Endothelial cell of umbilical vein (primary cell): Measurements from ENCODE around the gene PTTG1IP. TPM values are rescaled to one million over a fixed set of nuclear protein-coding genes. Genes with fewer than 3 reads are reported as not detected.

Experiments used
- BruUV-seq: library from RNA; stranded (reverse); fragments of 400-500 nt; replicated peaks from 2 replicates; lab custom pipeline; 2021; lab: Mats Ljungman, UMichigan
- CTCF ChIA-PET: fragments of 300-600, 350-600 bp; sonication (Branson Sonifier 250); formaldehyde crosslinking; loops from one replicate; lab custom pipeline; 2021; ENCODE audit warnings: antibody characterized with exemption, inconsistent platforms; lab: Charles Lee
- POLR2A ChIA-PET: fragments of 300-600, 350-600 bp; sonication (Branson Sonifier 250); formaldehyde crosslinking; loops from one replicate; lab custom pipeline; 2021; ENCODE audit warnings: antibody characterized with exemption, inconsistent platforms; lab: Charles Lee
- DNase-seq: peaks from one replicate; pipeline ENCODE4 v3.0.0-alpha.2; 2011; ENCODE audit warnings: low read depth, low spot score
- FAIRE-seq: peaks from 2 replicates; lab custom pipeline; 2011; peaks lifted over from hg19 to GRCh38; lab: Jason Lieb, UNC
- H2AFZ ChIP-seq: 2 replicates; pipeline ENCODE4 v1.6.0; 2012; ENCODE audit warnings: low read depth, low read length, control low read depth, inconsistent platforms
- H3K27ac ChIP-seq: 2 replicates; pipeline ENCODE4 v1.5.1; 2011; ENCODE audit warnings: low read depth, mild to moderate bottlenecking, control low read depth, low read length, moderate library complexity; ENCODE audit not compliant: insufficient read depth
- H3K27me3 ChIP-seq, 2 experiments: 2 replicates each; pipeline versions ENCODE4 v1.6.0 to v1.6.1; 2011; ENCODE audit warnings: low read length in 2 of 2, mixed read lengths in 1 of 2; ENCODE audit not compliant: control insufficient read depth in 2 of 2, insufficient read depth in 2 of 2
- H3K36me3 ChIP-seq, 2 experiments: 2 replicates in 1 of 2; 3 replicates in 1 of 2; pipeline ENCODE4 v1.5.1; 2011; ENCODE audit warnings: low read length in 2 of 2, mild to moderate bottlenecking in 1 of 2, moderate library complexity in 1 of 2; ENCODE audit not compliant: control insufficient read depth in 2 of 2, insufficient read depth in 2 of 2; ENCODE audit errors: extremely low read depth in 1 of 2
- H3K4me1 ChIP-seq: 3 replicates; pipeline ENCODE4 v1.5.1; 2011; ENCODE audit warnings: mild to moderate bottlenecking, low read length; ENCODE audit not compliant: control insufficient read depth, insufficient read depth; ENCODE audit errors: extremely low read depth
- H3K4me2 ChIP-seq: 2 replicates; pipeline ENCODE4 v1.6.1; 2011; ENCODE audit warnings: low read length, control low read depth, mixed read lengths; ENCODE audit not compliant: insufficient read depth
- H3K4me3 ChIP-seq, 3 experiments: fragments of 200-600 bp in 1 of 3; sonication (generic), shearing (Covaris generic) in 1 of 3; replicated peaks in 1 of 3; 2 replicates each; pipeline ENCODE4 v1.5.1; 2011 to 2016; ENCODE audit warnings: control low read depth in 3 of 3, low read length in 3 of 3, mild to moderate bottlenecking in 2 of 3, inconsistent platforms in 1 of 3, low read depth in 1 of 3, moderate library complexity in 1 of 3; ENCODE audit not compliant: insufficient read depth in 1 of 3
- H3K79me2 ChIP-seq: 2 replicates; pipeline ENCODE4 v1.6.0; 2012; ENCODE audit warnings: low read length, inconsistent platforms; ENCODE audit not compliant: control insufficient read depth, insufficient read depth
- H3K9ac ChIP-seq: replicated peaks from 2 replicates; pipeline ENCODE3; 2011; ENCODE audit warnings: low read length, control low read depth; ENCODE audit not compliant: insufficient read depth; ENCODE audit errors: extremely low read depth
- H3K9me1 ChIP-seq: replicated peaks from 3 replicates; pipeline ENCODE4 v1.6.0; 2011; ENCODE audit warnings: mild to moderate bottlenecking, low read length; ENCODE audit not compliant: control insufficient read depth, insufficient read depth; ENCODE audit errors: extremely low read depth
- H3K9me3 ChIP-seq: replicated peaks from 2 replicates; pipeline ENCODE4 v1.5.1; 2012; ENCODE audit warnings: low read length, inconsistent platforms; ENCODE audit not compliant: control insufficient read depth, insufficient read depth
- H4K20me1 ChIP-seq: replicated peaks from 2 replicates; pipeline ENCODE3; 2011; ENCODE audit warnings: mild to moderate bottlenecking, low read length; ENCODE audit not compliant: control insufficient read depth, insufficient read depth; ENCODE audit errors: extremely low read depth
- CTCF ChIP-seq, 2 donors: IDR thresholded peaks; 1 replicate in 1 of 2; 2 replicates in 1 of 2; pipeline ENCODE4 v1.5.1; 2011; ENCODE audit warnings: low read length in 2 of 2, mild to moderate bottlenecking in 2 of 2, moderate library complexity in 2 of 2, control low read depth in 1 of 2, inconsistent platforms in 1 of 2, low read depth in 1 of 2; ENCODE audit not compliant: insufficient read depth in 1 of 2; ENCODE audit errors: extremely low read depth in 1 of 2
- EZH2 ChIP-seq: IDR thresholded peaks from 2 replicates; pipeline ENCODE4 v1.6.1; 2012; ENCODE audit warnings: borderline replicate concordance, low read depth, mild to moderate bottlenecking, moderate library complexity, low read length, inconsistent platforms; ENCODE audit not compliant: severe bottlenecking
- JUN ChIP-seq: IDR thresholded peaks from 2 replicates; pipeline ENCODE4 v1.6.1; 2011; ENCODE audit warnings: borderline replicate concordance, low read depth; ENCODE audit not compliant: insufficient read length, insufficient read depth
- MAX ChIP-seq: IDR thresholded peaks from 2 replicates; pipeline ENCODE4 v1.6.1; 2011; ENCODE audit not compliant: insufficient read depth, insufficient read length
- MYC ChIP-seq: IDR thresholded peaks from one replicate; pipeline ENCODE4 v1.6.1; 2011; ENCODE audit warnings: mild to moderate bottlenecking, low read depth, low read length
- POLR2A ChIP-seq: IDR thresholded peaks from 2 replicates; pipeline ENCODE4 v1.6.1; 2012; ENCODE audit warnings: low read depth, mild to moderate bottlenecking, control low read depth, low read length
- dilution Hi-C: fragments of 300-500 bp; cut with MboI; formaldehyde crosslinking; loops from one replicate; pipeline ENCODE4 v1.15.0; 2019; ENCODE audit warnings: low sequenced_read_pairs; ENCODE audit not compliant: extremely low pct_ligation_motif_present
- intact Hi-C: fragments of 100-400 bp; cut with micrococcal nuclease; formaldehyde crosslinking; loops from one replicate; pipeline ENCODE4 v1.10.0; 2022
- polyA plus RNA-seq, 4 experiments: library from polyadenylated mRNA; depleted of rRNA in 3 of 4; stranded (reverse) in 3 of 4; unstranded in 1 of 4; fragments of >200 nt; gene quantifications; 2 replicates each; pipeline versions ENCODE4 v1.2.1 to v1.2.3, GENCODE V29; 2011 to 2012; ENCODE audit warnings: missing spikeins in 1 of 4
- total RNA-seq: library from RNA; stranded (reverse); gene quantifications from 2 replicates; pipeline ENCODE4 v1.2.3, GENCODE V29; 2021

The PTTG1IP gene
- total and polyA plus RNA-seq, 2 donors (not counting 3 experiments of a cell fraction or from before 2014, with no cell fraction given), result 342 to 415 TPM

- TF ChIP-seq EZH2, result no peak
- TF ChIP-seq POLR2A, result no peak
- no peak for TF ChIP-seq MAX
- no peak for TF ChIP-seq JUN
- no peak for TF ChIP-seq MYC
- no peak for TF ChIP-seq CTCF (IDR thresholded peaks at IDR 0.05; ENCODE audit: extremely low read depth in 1 of 2, insufficient read depth in 1 of 2, low read depth in 1 of 2, low read length in 2 of 2)
- Histone ChIP-seq H2AFZ (no peak overlapping the region), H3K27me3 (peaks cover 2 to 4% of the 10 kb centered on the region in 2 experiments), H3K27ac (no peak overlapping the region), H3K9me1 (no peaks in the 10 kb centered on the region), H3K4me3 (no peak overlapping the region), H4K20me1 (no peaks in the 10 kb centered on the region), H3K79me2 (no peaks in the 10 kb centered on the region), H3K9me3 (no peaks in the 10 kb centered on the region), H3K4me2 (no peak overlapping the region), H3K9ac (no peak overlapping the region), H3K4me1 (peaks cover 16% of the 10 kb centered on the region), H3K36me3 (peaks cover 6 to 7% of the 10 kb centered on the region in 2 experiments)
- CTCF ChIA-PET, result no interaction called here
- FAIRE-seq (no peak), DNase-seq (no peak)
- POLR2A ChIA-PET, result no interaction called here
- intact Hi-C loops (no loop called here), dilution Hi-C loops (no loop called here)
- BruUV-seq, result no TSS peak
These were observed 29.2 kb downstream of the PTTG1IP start for GRCh38 chr21:44844256-44844655.
